NCI-H1417 (cell line): Measurements from ENCODE around the gene MLLT10.

Experiments
- DNase-seq, 3 experiments: peaks; one replicate each; lab custom pipeline; 2025; lab: John Stamatoyannopoulos, UW

Gene MLLT10

GRCh38 chr10:21517134-21518031 lies 16.6 kb upstream of the MLLT10 start:
- DNase-seq, result peak; percentile 27 to 74 (median 67)

GRCh38 chr10:21518149-21518640 lies 15.8 kb upstream of the MLLT10 start:
- DNase-seq, result peak; percentile 68 to 93 (median 81)

- DNase-seq, result peak; percentile 30 to 59 (median 59)
Observed at GRCh38 chr10:21518641-21519396, 15.2 kb upstream of the MLLT10 start.

- peak; percentile 23 to 50 (median 47) for DNase-seq
Observed at GRCh38 chr10:21519397-21519933, 14.6 kb upstream of the MLLT10 start.

- peak; percentile 43 to 65 (median 58) for DNase-seq
Observed at GRCh38 chr10:21519941-21520436, 14.0 kb upstream of the MLLT10 start.

GRCh38 chr10:21520509-21520908 lies 13.5 kb upstream of the MLLT10 start:
- DNase-seq, result peak in 2 of 3 experiments; percentile 15 to 49

GRCh38 chr10:21520949-21521348 lies 13.1 kb upstream of the MLLT10 start:
- peak in 2 of 3 experiments; percentile 6 to 37 for DNase-seq

GRCh38 chr10:21521751-21522533 lies 12.1 kb upstream of the MLLT10 start:
- peak in 1 of 3 experiments; percentile 35 for DNase-seq

- DNase-seq, result peak in 2 of 3 experiments; percentile 33 to 58
Observed at GRCh38 chr10:21522631-21523406, 11.2 kb upstream of the MLLT10 start.

- peak in 2 of 3 experiments; percentile 32 to 62 for DNase-seq
Observed at GRCh38 chr10:21523557-21524008, 10.4 kb upstream of the MLLT10 start.

- DNase-seq, result no peak
Observed at GRCh38 chr10:21524131-21524525, 9.9 kb upstream of the MLLT10 start.

GRCh38 chr10:21524526-21525366 lies 9.3 kb upstream of the MLLT10 start:
- DNase-seq, result peak; percentile 59 to 83 (median 74)

- DNase-seq, result peak; percentile 71 to 95 (median 92)
Observed at GRCh38 chr10:21525367-21526187, 8.5 kb upstream of the MLLT10 start, which contains the start of gene SKIDA1. Gene SKIDA1, minus strand, starts transcription at chr10:21525682. Its CDS starts 7,860 bp downstream, at chr10:21517822.

GRCh38 chr10:21526188-21526859 lies 7.7 kb upstream of the MLLT10 start:
- peak; percentile 38 to 89 (median 84) for DNase-seq

- peak; percentile 47 to 77 (median 77) for DNase-seq
Observed at GRCh38 chr10:21526860-21527597, 7.0 kb upstream of the MLLT10 start.

GRCh38 chr10:21527598-21528235 lies 6.3 kb upstream of the MLLT10 start:
- peak; percentile 37 to 77 (median 52) for DNase-seq
